ENCODE results near the gene TMEM18. TPM values are rescaled to one million over a fixed set of nuclear protein-coding genes. Genes with fewer than 3 reads are reported as not detected.

The TMEM18 gene
- polyA plus RNA-seq, 1 donor from 2014 or later, result 58.6 TPM

DNA sequence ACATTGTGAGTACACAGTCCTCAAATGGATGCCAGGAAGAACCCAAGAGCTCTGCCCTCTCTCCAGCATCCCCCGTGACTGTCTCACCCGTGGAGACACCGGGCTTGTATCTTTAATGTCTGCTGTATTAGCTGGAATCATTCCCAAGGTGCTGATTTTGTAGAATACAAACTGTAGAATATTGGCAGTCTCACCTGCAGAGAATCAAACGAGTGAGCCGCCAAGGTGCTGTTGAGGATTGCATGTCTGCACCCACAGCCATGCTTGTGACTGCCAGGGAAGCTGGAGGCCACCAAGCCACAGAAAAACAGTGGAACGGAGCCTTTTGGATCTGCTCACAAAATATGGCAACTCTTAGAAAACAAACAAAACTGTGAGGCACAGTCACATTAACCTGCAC is 37.5 kb downstream of the TMEM18 start:
- TF ChIP-seq, protein P1, sequence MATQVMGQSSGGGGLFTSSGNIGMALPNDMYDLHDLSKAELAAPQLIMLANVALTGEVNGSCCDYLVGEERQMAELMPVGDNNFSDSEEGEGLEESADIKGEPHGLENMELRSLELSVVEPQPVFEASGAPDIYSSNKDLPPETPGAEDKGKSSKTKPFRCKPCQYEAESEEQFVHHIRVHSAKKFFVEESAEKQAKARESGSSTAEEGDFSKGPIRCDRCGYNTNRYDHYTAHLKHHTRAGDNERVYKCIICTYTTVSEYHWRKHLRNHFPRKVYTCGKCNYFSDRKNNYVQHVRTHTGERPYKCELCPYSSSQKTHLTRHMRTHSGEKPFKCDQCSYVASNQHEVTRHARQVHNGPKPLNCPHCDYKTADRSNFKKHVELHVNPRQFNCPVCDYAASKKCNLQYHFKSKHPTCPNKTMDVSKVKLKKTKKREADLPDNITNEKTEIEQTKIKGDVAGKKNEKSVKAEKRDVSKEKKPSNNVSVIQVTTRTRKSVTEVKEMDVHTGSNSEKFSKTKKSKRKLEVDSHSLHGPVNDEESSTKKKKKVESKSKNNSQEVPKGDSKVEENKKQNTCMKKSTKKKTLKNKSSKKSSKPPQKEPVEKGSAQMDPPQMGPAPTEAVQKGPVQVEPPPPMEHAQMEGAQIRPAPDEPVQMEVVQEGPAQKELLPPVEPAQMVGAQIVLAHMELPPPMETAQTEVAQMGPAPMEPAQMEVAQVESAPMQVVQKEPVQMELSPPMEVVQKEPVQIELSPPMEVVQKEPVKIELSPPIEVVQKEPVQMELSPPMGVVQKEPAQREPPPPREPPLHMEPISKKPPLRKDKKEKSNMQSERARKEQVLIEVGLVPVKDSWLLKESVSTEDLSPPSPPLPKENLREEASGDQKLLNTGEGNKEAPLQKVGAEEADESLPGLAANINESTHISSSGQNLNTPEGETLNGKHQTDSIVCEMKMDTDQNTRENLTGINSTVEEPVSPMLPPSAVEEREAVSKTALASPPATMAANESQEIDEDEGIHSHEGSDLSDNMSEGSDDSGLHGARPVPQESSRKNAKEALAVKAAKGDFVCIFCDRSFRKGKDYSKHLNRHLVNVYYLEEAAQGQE (IDR thresholded peaks at IDR 0.05; ENCODE audit: borderline replicate concordance), result no peak
- TF ChIP-seq, protein P2, sequence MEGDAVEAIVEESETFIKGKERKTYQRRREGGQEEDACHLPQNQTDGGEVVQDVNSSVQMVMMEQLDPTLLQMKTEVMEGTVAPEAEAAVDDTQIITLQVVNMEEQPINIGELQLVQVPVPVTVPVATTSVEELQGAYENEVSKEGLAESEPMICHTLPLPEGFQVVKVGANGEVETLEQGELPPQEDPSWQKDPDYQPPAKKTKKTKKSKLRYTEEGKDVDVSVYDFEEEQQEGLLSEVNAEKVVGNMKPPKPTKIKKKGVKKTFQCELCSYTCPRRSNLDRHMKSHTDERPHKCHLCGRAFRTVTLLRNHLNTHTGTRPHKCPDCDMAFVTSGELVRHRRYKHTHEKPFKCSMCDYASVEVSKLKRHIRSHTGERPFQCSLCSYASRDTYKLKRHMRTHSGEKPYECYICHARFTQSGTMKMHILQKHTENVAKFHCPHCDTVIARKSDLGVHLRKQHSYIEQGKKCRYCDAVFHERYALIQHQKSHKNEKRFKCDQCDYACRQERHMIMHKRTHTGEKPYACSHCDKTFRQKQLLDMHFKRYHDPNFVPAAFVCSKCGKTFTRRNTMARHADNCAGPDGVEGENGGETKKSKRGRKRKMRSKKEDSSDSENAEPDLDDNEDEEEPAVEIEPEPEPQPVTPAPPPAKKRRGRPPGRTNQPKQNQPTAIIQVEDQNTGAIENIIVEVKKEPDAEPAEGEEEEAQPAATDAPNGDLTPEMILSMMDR (IDR thresholded peaks at IDR 0.05; ENCODE audit: poor library complexity, severe bottlenecking), result no peak
- TF ChIP-seq POLR2AphosphoS5 (IDR thresholded peaks at IDR 0.05) (no peak), EP300 (conservative IDR thresholded peaks at IDR 0.05; ENCODE audit: poor library complexity, severe bottlenecking) (no peak), MXI1 (conservative IDR thresholded peaks at IDR 0.05; ENCODE audit: poor library complexity, severe bottlenecking) (no peak), SMC3 (conservative IDR thresholded peaks at IDR 0.05; ENCODE audit: poor library complexity) (no peak), TAF1 (IDR thresholded peaks at IDR 0.05; ENCODE audit: low read depth) (no peak), RAD21 (conservative IDR thresholded peaks at IDR 0.05) (no peak), EZH2 (IDR thresholded peaks at IDR 0.05; ENCODE audit: borderline replicate concordance, insufficient read depth, low read length, poor library complexity, severe bottlenecking) (no peak)
- no peaks in the 10 kb centered on the region for H4K20me1 ChIP-seq (ENCODE audit: insufficient read depth)
- H3K27me3 ChIP-seq (ENCODE audit: insufficient read depth, low read depth, low read length), result no peaks in the 10 kb centered on the region

GRCh38 chr2:637804-638203 is 39.4 kb downstream of the TMEM18 start:
- H2AFZ ChIP-seq (ENCODE audit: low read depth, low read length), result no peak overlapping the region

More for the DNA sequence above, 37.5 kb downstream of the TMEM18 start:
- Histone ChIP-seq H3F3A (ENCODE audit: insufficient read depth, low read length, poor library complexity, severe bottlenecking) (no peaks in the 10 kb centered on the region), H3K4me3 (ENCODE audit: low read length) (no peak overlapping the region), H2AFZ (ENCODE audit: low read depth, low read length) (no peak overlapping the region), H3K9me3 (ENCODE audit: low read length) (no peaks in the 10 kb centered on the region), H3K27ac (ENCODE audit: low read length) (no peak overlapping the region), H3K4me2 (ENCODE audit: low read length) (no peak overlapping the region), H3K79me2 (replicated peaks; ENCODE audit: insufficient read depth, low read length) (no peaks in the 10 kb centered on the region), H3K9me2 (ENCODE audit: insufficient read depth, low read length) (no peaks in the 10 kb centered on the region), H3K9ac (ENCODE audit: low read length) (no peak overlapping the region), H3K36me3 (ENCODE audit: insufficient read depth, low read length) (no peaks in the 10 kb centered on the region)

More at GRCh38 chr2:637804-638203, 39.4 kb downstream of the TMEM18 start:
- H3K27me3 ChIP-seq (ENCODE audit: insufficient read depth, low read depth, low read length), result no peaks in the 10 kb centered on the region
- no peaks in the 10 kb centered on the region for H4K20me1 ChIP-seq (ENCODE audit: insufficient read depth)
- no peaks in the 10 kb centered on the region for H3K36me3 ChIP-seq (ENCODE audit: insufficient read depth, low read length)
- H3K79me2 ChIP-seq (replicated peaks; ENCODE audit: insufficient read depth, low read length), result no peaks in the 10 kb centered on the region
- H3K9ac ChIP-seq (ENCODE audit: low read length), result no peak overlapping the region
- no peaks in the 10 kb centered on the region for H3F3A ChIP-seq (ENCODE audit: insufficient read depth, low read length, poor library complexity, severe bottlenecking)
- TF ChIP-seq, protein P2 (IDR thresholded peaks at IDR 0.05; ENCODE audit: poor library complexity, severe bottlenecking), result no peak
- no peaks in the 10 kb centered on the region for H3K9me2 ChIP-seq (ENCODE audit: insufficient read depth, low read length)
- H3K27ac ChIP-seq (ENCODE audit: low read length), result no peak overlapping the region
- no peak overlapping the region for H3K4me3 ChIP-seq (ENCODE audit: low read length)
- H3K4me2 ChIP-seq (ENCODE audit: low read length), result no peak overlapping the region
- H3K9me3 ChIP-seq (ENCODE audit: low read length), result no peaks in the 10 kb centered on the region

Data from neural cell (in vitro differentiated cells).